Measurements from ENCODE around the gene NLRP6.
"Not testable (repeated sequence)": the region's sequence is repeated elsewhere in the genome, so short reads cannot be mapped to it uniquely, and the experiment has no call there.

The NLRP6 gene

GRCh38 chr11:327581-327923 is 49.3 kb downstream of the NLRP6 start:
- no peak overlapping the region for H3K4me3 ChIP-seq (ENCODE audit: low read depth in 1 of 2, low read length in 2 of 2)

GRCh38 chr11:328012-328411 is 49.8 kb downstream of the NLRP6 start:
- Histone ChIP-seq H3K9me3 (ENCODE audit: low read length) (no peaks in the 10 kb centered on the region), H3K36me3 (ENCODE audit: insufficient read depth, low read length) (no peaks in the 10 kb centered on the region), H3K4me1 (ENCODE audit: insufficient read depth, low read length) (peaks cover 33% of the 10 kb centered on the region), H3K9ac (ENCODE audit: low read length) (no peak overlapping the region), H3K4me3 (ENCODE audit: low read depth in 1 of 2, low read length in 2 of 2) (no peak overlapping the region), H3K27ac (ENCODE audit: low read depth, low read length) (no peak overlapping the region), H3K27me3 (ENCODE audit: control insufficient read depth in 1 of 2, insufficient read depth in 2 of 2, low read length in 2 of 2) (no peaks in the 10 kb centered on the region)

More at GRCh38 chr11:327581-327923, 49.3 kb downstream of the NLRP6 start:
- Histone ChIP-seq H3K9ac (ENCODE audit: low read length) (no peak overlapping the region), H3K36me3 (ENCODE audit: insufficient read depth, low read length) (no peaks in the 10 kb centered on the region), H3K9me3 (ENCODE audit: low read length) (no peaks in the 10 kb centered on the region), H3K27me3 (ENCODE audit: control insufficient read depth in 1 of 2, insufficient read depth in 2 of 2, low read length in 2 of 2) (no peaks in the 10 kb centered on the region), H3K27ac (ENCODE audit: low read depth, low read length) (peak overlapping the region; percentile 86), H3K4me1 (ENCODE audit: insufficient read depth, low read length) (peaks cover 33% of the 10 kb centered on the region)

- not testable (repeated sequence) for H3K27me3 ChIP-seq (ENCODE audit: control insufficient read depth in 1 of 2, insufficient read depth in 2 of 2, low read length in 2 of 2); H3K36me3 ChIP-seq (ENCODE audit: insufficient read depth, low read length); H3K9me3 ChIP-seq (ENCODE audit: low read length); H3K27ac ChIP-seq (ENCODE audit: low read depth, low read length); H3K4me3 ChIP-seq (ENCODE audit: low read depth in 1 of 2, low read length in 2 of 2); H3K9ac ChIP-seq (ENCODE audit: low read length)
- H3K4me1 ChIP-seq (ENCODE audit: insufficient read depth, low read length): peaks cover 33% of the 10 kb centered on the region
Measured at GRCh38 chr11:328516-329100, 50.4 kb downstream of the NLRP6 start.

- H3K9me3 ChIP-seq (ENCODE audit: low read length): no peaks in the 10 kb centered on the region
- H3K27ac ChIP-seq (ENCODE audit: low read depth, low read length): no peak overlapping the region
- peaks cover 23% of the 10 kb centered on the region for H3K4me1 ChIP-seq (ENCODE audit: insufficient read depth, low read length)
- H3K27me3 ChIP-seq (ENCODE audit: control insufficient read depth in 1 of 2, insufficient read depth in 2 of 2, low read length in 2 of 2): no peaks in the 10 kb centered on the region
- H3K9ac ChIP-seq (ENCODE audit: low read length): no peak overlapping the region
- no peaks in the 10 kb centered on the region for H3K36me3 ChIP-seq (ENCODE audit: insufficient read depth, low read length)
- no peak overlapping the region for H3K4me3 ChIP-seq (ENCODE audit: low read depth in 1 of 2, low read length in 2 of 2)
Measured at GRCh38 chr11:329886-330253, 51.7 kb downstream of the NLRP6 start.

GRCh38 chr11:330307-330693 is 52.1 kb downstream of the NLRP6 start:
- Histone ChIP-seq H3K9me3 (ENCODE audit: low read length) (no peaks in the 10 kb centered on the region), H3K27me3 (ENCODE audit: control insufficient read depth in 1 of 2, insufficient read depth in 2 of 2, low read length in 2 of 2) (no peaks in the 10 kb centered on the region), H3K27ac (ENCODE audit: low read depth, low read length) (no peak overlapping the region), H3K9ac (ENCODE audit: low read length) (no peak overlapping the region), H3K4me1 (ENCODE audit: insufficient read depth, low read length) (peaks cover 23% of the 10 kb centered on the region), H3K36me3 (ENCODE audit: insufficient read depth, low read length) (no peaks in the 10 kb centered on the region), H3K4me3 (ENCODE audit: low read depth in 1 of 2, low read length in 2 of 2) (no peak overlapping the region)

- Histone ChIP-seq H3K9me3 (ENCODE audit: low read length) (no peaks in the 10 kb centered on the region), H3K27ac (ENCODE audit: low read depth, low read length) (no peak overlapping the region), H3K9ac (ENCODE audit: low read length) (no peak overlapping the region), H3K4me1 (ENCODE audit: insufficient read depth, low read length) (peaks cover 24% of the 10 kb centered on the region), H3K4me3 (ENCODE audit: low read depth in 1 of 2, low read length in 2 of 2) (no peak overlapping the region), H3K27me3 (ENCODE audit: control insufficient read depth in 1 of 2, insufficient read depth in 2 of 2, low read length in 2 of 2) (no peaks in the 10 kb centered on the region), H3K36me3 (ENCODE audit: insufficient read depth, low read length) (no peaks in the 10 kb centered on the region)
Measured at GRCh38 chr11:330694-331357, 52.6 kb downstream of the NLRP6 start.

- H3K4me1 ChIP-seq (ENCODE audit: insufficient read depth, low read length): peaks cover 17% of the 10 kb centered on the region
- no peaks in the 10 kb centered on the region for H3K36me3 ChIP-seq (ENCODE audit: insufficient read depth, low read length)
- no peak overlapping the region for H3K9ac ChIP-seq (ENCODE audit: low read length)
- no peaks in the 10 kb centered on the region for H3K27me3 ChIP-seq (ENCODE audit: control insufficient read depth in 1 of 2, insufficient read depth in 2 of 2, low read length in 2 of 2)
- no peak overlapping the region for H3K4me3 ChIP-seq (ENCODE audit: low read depth in 1 of 2, low read length in 2 of 2)
- H3K9me3 ChIP-seq (ENCODE audit: low read length): no peaks in the 10 kb centered on the region
- no peak overlapping the region for H3K27ac ChIP-seq (ENCODE audit: low read depth, low read length)
Measured at GRCh38 chr11:331358-332060, 53.3 kb downstream of the NLRP6 start.

GRCh38 chr11:332651-333480 is 54.7 kb downstream of the NLRP6 start:
- no peaks in the 10 kb centered on the region for H3K36me3 ChIP-seq (ENCODE audit: insufficient read depth, low read length)
- no peaks in the 10 kb centered on the region for H3K27me3 ChIP-seq (ENCODE audit: control insufficient read depth in 1 of 2, insufficient read depth in 2 of 2, low read length in 2 of 2)
- H3K4me3 ChIP-seq (ENCODE audit: low read depth in 1 of 2, low read length in 2 of 2): no peak overlapping the region
- peaks cover 6% of the 10 kb centered on the region for H3K4me1 ChIP-seq (ENCODE audit: insufficient read depth, low read length)
- no peak overlapping the region for H3K9ac ChIP-seq (ENCODE audit: low read length)
- H3K9me3 ChIP-seq (ENCODE audit: low read length): no peaks in the 10 kb centered on the region
- H3K27ac ChIP-seq (ENCODE audit: low read depth, low read length): no peak overlapping the region

GRCh38 chr11:333616-334263 is 55.5 kb downstream of the NLRP6 start:
- not testable (repeated sequence) for H3K9me3 ChIP-seq (ENCODE audit: low read length); H3K4me3 ChIP-seq (ENCODE audit: low read depth in 1 of 2, low read length in 2 of 2); H3K36me3 ChIP-seq (ENCODE audit: insufficient read depth, low read length); H3K4me1 ChIP-seq (ENCODE audit: insufficient read depth, low read length); H3K9ac ChIP-seq (ENCODE audit: low read length); H3K27me3 ChIP-seq (ENCODE audit: control insufficient read depth in 1 of 2, insufficient read depth in 2 of 2, low read length in 2 of 2); H3K27ac ChIP-seq (ENCODE audit: low read depth, low read length)

- Histone ChIP-seq H3K4me3 (ENCODE audit: low read depth in 1 of 2, low read length in 2 of 2) (no peak overlapping the region), H3K36me3 (ENCODE audit: insufficient read depth, low read length) (no peaks in the 10 kb centered on the region), H3K9ac (ENCODE audit: low read length) (no peak overlapping the region), H3K27ac (ENCODE audit: low read depth, low read length) (no peak overlapping the region), H3K4me1 (ENCODE audit: insufficient read depth, low read length) (peaks cover 6% of the 10 kb centered on the region), H3K9me3 (ENCODE audit: low read length) (no peaks in the 10 kb centered on the region), H3K27me3 (ENCODE audit: control insufficient read depth in 1 of 2, insufficient read depth in 2 of 2, low read length in 2 of 2) (no peaks in the 10 kb centered on the region)
Measured at GRCh38 chr11:334264-334994, 56.2 kb downstream of the NLRP6 start.
